ENCODE data around the gene UNC5C. TPM values are rescaled to one million over a fixed set of nuclear protein-coding genes. Genes with fewer than 3 reads are reported as not detected.

Gene UNC5C
- total and polyA plus RNA-seq, 2 donors from 2014 or later, result 0.84 to 3.1 TPM

DNA sequence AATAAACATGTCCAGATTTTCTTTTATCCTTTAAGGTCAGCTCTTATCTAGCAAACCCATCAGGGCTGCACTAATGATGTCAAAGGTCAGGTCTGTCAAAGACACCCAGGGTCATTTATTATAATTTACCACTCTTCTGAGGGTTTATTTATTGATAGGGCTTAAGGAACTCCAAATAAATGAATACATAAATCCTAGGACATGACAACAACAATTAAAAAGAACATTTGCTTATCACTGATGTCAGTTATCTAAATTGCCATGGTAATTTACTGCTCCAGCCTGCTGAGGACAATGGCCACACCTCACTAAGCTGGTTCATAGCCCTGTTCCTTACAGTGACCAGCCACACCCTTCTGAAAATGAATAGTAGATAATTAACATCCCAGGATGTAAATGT is 317.1 kb downstream of the UNC5C start:
- no peaks in the 10 kb centered on the region for H3K4me1 ChIP-seq (ENCODE audit: control insufficient read depth in 2 of 3, insufficient read depth in 2 of 3, low read depth in 1 of 3, low read length in 3 of 3)
- TF ChIP-seq, protein P1, sequence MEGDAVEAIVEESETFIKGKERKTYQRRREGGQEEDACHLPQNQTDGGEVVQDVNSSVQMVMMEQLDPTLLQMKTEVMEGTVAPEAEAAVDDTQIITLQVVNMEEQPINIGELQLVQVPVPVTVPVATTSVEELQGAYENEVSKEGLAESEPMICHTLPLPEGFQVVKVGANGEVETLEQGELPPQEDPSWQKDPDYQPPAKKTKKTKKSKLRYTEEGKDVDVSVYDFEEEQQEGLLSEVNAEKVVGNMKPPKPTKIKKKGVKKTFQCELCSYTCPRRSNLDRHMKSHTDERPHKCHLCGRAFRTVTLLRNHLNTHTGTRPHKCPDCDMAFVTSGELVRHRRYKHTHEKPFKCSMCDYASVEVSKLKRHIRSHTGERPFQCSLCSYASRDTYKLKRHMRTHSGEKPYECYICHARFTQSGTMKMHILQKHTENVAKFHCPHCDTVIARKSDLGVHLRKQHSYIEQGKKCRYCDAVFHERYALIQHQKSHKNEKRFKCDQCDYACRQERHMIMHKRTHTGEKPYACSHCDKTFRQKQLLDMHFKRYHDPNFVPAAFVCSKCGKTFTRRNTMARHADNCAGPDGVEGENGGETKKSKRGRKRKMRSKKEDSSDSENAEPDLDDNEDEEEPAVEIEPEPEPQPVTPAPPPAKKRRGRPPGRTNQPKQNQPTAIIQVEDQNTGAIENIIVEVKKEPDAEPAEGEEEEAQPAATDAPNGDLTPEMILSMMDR (IDR thresholded peaks at IDR 0.05; ENCODE audit: borderline replicate concordance, extremely low read depth, insufficient read depth), result no peak
- intact Hi-C loops (cut with DNase I), result no loop called here
- no peak for DNase-seq
- no peak overlapping the region for H3K27ac ChIP-seq (ENCODE audit: low read depth in 2 of 2, low read length in 2 of 2)
- H3K36me3 ChIP-seq (ENCODE audit: control insufficient read depth in 2 of 3, insufficient read depth in 3 of 3, low read length in 3 of 3), result no peaks in the 10 kb centered on the region
- H3K9me3 ChIP-seq (ENCODE audit: control insufficient read depth in 2 of 3, insufficient read depth in 1 of 3, low read length in 3 of 3), result no peaks in the 10 kb centered on the region
- no peaks in the 10 kb centered on the region for H3K27me3 ChIP-seq (ENCODE audit: control insufficient read depth, insufficient read depth, low read length)
- FAIRE-seq, result no peak
- no peak overlapping the region for H3K4me3 ChIP-seq (ENCODE audit: low read length in 3 of 3)
- no peak overlapping the region for H3K9ac ChIP-seq (ENCODE audit: low read length in 3 of 3)

DNA sequence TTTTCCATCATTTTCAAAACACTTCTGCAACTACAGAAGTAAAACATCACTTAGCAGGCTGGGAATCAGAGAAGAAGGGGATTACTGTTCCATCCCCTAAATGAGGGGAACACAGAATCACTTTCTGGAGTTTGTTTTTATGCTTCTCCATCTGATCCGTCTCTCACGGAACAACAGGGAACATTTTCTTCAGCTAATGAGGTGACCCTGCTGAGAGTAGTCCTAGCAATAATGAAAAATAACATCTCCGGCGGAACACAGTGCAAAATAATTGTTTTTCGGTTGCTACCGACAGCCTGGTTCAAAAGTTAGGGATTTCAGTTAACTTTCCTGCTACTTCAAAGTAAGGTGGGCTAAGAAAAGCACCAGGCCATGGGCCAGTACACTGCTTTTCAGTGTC is 322.9 kb downstream of the UNC5C start:
- no peaks in the 10 kb centered on the region for H3K36me3 ChIP-seq (ENCODE audit: control insufficient read depth in 2 of 3, insufficient read depth in 3 of 3, low read length in 3 of 3)
- H3K27me3 ChIP-seq (ENCODE audit: control insufficient read depth, insufficient read depth, low read length), result no peaks in the 10 kb centered on the region
- H3K4me1 ChIP-seq (ENCODE audit: control insufficient read depth in 2 of 3, insufficient read depth in 2 of 3, low read depth in 1 of 3, low read length in 3 of 3), result no peaks in the 10 kb centered on the region
- DNase-seq (no peak), FAIRE-seq (no peak)
- no peak overlapping the region for H3K4me3 ChIP-seq (ENCODE audit: low read length in 3 of 3)
- H3K9ac ChIP-seq (ENCODE audit: low read length in 3 of 3), result no peak overlapping the region
- TF ChIP-seq, protein P1 (IDR thresholded peaks at IDR 0.05; ENCODE audit: borderline replicate concordance, extremely low read depth, insufficient read depth), result no peak
- no peak overlapping the region for H3K27ac ChIP-seq (ENCODE audit: low read depth in 2 of 2, low read length in 2 of 2)
- no peaks in the 10 kb centered on the region for H3K9me3 ChIP-seq (ENCODE audit: control insufficient read depth in 2 of 3, insufficient read depth in 1 of 3, low read length in 3 of 3)
- intact Hi-C loops (cut with DNase I), result no loop called here

DNA sequence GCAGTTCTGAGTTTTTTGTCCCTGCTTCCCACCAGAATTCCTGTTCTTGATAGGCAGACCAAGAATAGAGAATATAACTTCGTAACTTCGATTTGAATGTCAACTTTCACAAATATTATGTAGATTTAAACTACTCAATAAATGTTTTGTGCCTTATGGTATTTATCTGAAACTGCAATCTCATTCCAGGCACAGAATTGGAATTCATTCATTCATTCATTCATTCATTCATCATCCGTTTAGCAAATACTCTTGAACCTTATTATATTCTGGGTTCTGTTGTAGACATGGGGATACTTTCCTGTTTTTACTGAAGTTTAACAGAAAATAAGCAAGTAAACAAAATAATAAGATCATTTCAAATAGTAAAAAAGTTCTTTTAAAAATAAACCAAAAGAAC is 324.4 kb downstream of the UNC5C start:
- DNase-seq, result no peak
- H3K36me3 ChIP-seq (ENCODE audit: control insufficient read depth in 2 of 3, insufficient read depth in 3 of 3, low read length in 3 of 3), result no peaks in the 10 kb centered on the region
- no peak for FAIRE-seq
- no peak overlapping the region for H3K27ac ChIP-seq (ENCODE audit: low read depth in 2 of 2, low read length in 2 of 2)
- intact Hi-C loops (cut with DNase I), result no loop called here
- H3K9ac ChIP-seq (ENCODE audit: low read length in 3 of 3), result no peak overlapping the region
- no peaks in the 10 kb centered on the region for H3K27me3 ChIP-seq (ENCODE audit: control insufficient read depth, insufficient read depth, low read length)
- H3K9me3 ChIP-seq (ENCODE audit: control insufficient read depth in 2 of 3, insufficient read depth in 1 of 3, low read length in 3 of 3), result no peaks in the 10 kb centered on the region
- TF ChIP-seq, protein P1 (IDR thresholded peaks at IDR 0.05; ENCODE audit: borderline replicate concordance, extremely low read depth, insufficient read depth), result no peak
- no peaks in the 10 kb centered on the region for H3K4me1 ChIP-seq (ENCODE audit: control insufficient read depth in 2 of 3, insufficient read depth in 2 of 3, low read depth in 1 of 3, low read length in 3 of 3)
- no peak overlapping the region for H3K4me3 ChIP-seq (ENCODE audit: low read length in 3 of 3)
